HG02623 (cell line): ENCODE data around the gene GPC6.
"Not testable (repeated sequence)": the region's sequence is repeated elsewhere in the genome, so short reads cannot be mapped to it uniquely, and the experiment has no call there.

ENCODE experiments used
- ATAC-seq: cut with Tn5 transposase; IDR thresholded peaks from one replicate; pipeline ENCODE4 v1.9.1; 2021; ENCODE audit warnings: moderate library complexity; ENCODE audit not compliant: unreplicated experiment

The GPC6 gene

DNA sequence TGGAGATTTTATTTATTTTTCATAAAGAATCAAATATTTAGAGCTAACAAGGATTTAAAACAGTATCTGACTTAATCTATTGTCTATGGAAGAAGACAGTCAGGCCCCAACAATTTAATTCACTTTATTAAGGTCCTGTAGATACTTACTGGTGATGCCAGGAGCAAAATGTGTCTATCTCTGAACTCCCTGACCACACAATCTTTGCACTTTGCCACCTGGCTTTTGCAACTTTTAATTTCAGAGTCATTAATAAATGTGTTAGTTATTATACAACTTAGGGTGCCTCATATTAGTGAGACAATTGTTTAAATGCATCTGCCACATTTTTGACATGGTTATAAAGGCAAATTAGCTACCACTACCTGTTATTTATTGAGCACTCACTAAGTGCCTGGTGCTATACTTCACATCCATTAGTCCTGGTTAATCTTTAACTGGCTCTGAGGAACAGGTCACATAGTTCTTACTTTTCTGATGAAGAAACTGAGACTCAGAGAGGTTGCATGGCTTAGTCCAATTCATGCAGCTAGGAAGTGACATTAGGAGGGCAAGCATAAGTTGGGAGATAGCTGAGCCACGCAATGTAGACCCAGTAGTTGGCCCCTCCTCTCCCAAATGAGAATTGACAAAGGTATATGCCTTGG, 955.0 kb downstream of the GPC6 start:
- ATAC-seq = no peak

DNA sequence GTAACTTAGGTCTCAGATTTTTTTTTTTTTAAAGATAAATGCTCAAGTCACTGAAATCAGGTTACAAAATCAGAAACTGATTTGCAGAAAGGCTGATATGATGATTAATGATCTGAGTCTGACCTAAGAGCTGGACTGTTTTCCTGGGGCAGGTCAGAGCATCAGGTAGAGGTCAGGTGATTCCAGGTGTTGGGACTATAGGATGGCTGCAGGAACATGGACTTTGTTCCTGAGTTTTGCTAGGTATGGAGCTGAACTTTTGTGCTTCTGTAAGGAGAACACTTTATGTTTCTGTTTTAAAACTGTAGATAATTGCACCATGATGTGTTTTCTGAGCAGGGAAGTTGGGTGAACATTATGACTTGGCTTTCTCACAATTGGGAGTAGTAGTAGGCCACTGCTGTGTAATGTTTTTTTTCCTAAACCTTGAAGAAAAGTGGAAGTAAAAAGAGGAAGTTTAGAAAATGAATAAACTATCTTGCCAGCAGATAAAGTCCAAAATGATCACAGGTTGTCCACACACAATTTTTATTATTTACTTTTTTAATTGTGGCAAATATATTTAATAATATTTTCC, 955.7 kb downstream of the GPC6 start:
- ATAC-seq = no peak

DNA sequence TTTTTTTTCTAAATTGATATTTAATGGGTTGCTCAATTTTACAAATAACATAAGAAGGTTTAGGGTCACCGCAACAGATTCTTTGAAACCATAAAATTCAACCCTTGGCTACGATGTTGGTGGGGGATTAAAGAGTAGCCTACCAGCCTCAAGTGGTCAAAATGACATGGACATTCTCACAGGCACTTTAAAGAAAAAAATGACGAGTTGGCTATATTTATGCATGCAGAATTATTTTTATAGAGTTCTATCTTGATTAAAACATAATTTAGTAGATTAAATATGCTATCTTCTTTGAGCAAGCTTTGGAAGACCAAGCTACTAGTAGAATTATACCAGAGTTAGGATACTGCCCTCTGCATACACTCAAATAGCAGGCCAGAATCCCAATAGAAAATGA, 959.9 kb downstream of the GPC6 start:
- ATAC-seq = no peak

DNA sequence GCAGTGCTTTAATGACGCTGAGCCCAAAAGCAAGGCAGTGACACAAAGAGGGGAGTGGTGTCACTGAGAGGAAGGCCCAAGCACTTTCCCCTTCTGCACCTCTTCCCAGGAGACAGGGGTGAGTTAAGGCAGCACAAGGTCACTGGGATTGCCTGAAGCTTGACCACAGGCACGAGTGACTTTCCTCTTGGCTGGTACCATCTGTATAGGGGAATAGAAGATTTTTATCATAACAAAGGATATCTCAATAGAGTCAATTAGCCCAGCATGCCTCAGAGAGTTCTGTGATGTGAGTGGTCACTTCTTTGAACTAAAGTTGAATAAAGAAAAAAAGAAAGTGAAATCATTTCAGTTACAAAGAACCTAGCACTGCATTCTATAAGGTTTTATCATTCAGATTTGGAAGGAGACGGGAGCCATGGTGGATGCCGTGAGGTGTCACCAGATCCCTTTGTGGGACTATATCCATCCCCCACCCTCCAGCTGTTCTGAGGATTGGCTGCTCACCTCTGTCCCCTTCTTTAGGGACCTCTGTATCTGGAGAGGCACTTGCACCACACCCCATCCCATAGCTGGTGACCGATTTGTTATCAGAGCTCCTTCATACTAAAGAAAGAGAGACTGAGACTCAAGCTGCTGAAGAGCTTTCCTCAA, 961.7 kb downstream of the GPC6 start:
- no peak for ATAC-seq

DNA sequence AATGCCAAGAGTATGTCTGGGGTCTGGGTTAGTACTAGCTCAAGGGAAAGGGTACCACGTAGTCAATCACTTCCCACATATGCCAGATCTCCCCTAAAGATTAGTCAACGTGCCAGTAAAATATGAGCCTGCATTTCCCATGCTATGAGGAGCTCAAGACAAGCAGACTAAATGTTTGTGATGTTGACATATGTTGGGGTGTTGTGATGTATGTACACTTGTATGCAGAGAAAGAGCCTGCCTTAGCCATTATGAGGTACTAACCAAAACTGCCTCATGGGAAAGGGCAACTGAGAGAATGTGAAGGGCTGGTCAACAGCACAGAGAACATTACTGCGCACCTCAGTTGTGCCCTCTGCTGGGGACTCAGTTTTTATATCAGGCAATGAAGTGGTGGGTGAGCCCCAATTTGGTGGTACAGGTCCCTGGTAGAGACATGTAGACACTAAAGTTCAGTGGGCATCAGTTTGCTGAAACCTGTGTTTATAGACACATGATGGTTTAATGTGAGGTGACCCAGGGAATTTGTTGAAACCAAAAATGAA, 965.9 kb downstream of the GPC6 start:
- no peak for ATAC-seq

DNA sequence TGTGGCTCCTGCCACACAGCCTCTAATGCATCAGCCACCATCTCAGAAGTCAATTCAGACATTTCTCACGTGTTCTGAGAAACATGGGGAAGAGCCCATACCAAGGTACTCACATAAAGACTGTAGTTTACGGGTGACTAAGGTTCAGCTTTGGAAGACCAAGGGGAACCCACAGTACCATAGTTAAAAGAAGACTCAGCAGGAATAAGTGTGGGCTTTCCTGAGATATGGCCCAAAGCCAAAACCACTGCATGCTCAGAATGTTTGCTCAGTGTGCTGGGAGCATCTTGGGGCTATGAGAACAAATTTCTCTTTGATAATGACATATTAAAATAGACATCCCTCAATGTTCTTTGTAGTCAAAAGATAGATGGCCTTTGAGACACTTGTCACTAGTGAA, 969.1 kb downstream of the GPC6 start:
- no peak for ATAC-seq

DNA sequence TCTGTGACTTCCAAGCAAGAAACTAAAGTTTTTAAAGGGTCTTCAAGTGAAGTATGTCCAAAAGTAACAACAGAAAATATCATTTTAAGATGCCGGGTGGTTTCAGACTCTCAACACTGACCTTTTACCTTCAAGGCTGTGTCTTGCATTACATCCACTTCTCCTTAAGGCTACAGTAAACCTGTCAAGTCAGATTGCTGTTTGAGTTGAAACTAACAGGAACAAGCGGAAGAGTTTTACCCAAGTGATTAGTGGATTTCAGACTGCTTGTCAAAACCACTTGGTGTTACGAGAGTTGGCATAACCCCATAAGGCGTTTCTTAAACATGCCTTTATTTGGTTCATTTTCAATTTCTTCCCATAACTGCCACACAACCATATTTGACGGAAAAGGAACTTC, 969.8 kb downstream of the GPC6 start:
- no peak for ATAC-seq

DNA sequence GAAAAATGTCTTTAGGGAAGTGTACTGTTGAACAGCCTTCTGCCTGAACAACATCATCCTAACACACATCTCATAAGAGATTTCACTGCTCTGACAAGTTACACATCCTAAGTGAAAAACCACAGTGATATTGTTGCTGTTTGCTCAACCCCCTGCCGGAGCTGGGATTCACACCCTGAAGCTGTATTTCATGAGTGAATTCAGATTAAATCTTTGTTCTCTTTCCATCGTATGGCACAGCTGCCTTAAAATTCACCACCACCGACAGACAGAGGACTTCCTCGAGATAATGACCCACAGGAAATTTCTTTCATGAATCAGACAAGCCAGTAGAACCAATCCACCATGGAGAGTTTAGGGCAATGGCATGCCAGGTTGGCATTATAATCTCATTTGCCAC, 972.1 kb downstream of the GPC6 start:
- ATAC-seq = no peak

DNA sequence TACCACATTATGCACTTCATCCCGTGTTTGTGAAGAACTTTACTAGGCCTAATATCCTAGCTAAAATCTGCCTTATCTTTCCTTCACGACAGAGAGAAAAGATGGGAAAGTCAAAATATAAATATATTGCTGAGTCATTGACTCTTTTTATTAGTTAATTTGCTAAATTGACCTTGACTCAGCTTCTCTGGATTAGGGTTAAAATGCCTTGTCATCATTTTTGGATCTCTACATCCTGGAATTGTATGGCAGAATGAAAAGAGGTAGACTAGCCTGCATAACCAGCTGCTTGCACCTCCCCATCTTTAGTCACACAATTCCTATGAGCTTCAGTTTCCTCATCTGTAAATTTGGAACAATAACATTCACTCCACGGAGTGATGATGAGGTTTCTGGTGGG, 972.5 kb downstream of the GPC6 start:
- no peak for ATAC-seq

DNA sequence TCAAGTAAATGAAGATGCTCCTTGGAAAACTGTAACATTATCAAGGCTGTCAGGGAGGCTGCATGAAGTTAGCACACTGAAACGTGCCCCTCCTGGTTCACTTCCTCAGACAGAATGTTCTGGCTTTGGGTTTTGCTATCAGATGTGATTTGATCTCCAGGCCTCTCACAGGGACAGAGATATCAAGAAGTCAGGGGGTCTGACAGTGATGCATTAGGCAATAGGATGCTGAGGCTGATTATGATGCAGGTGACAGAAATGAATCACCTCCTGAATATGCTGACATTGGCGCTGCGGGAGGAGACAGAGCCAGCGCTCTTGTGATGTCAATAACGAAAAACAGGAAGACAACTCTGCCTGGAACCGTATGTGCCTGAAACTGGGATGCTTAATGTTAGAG, 974.4 kb downstream of the GPC6 start:
- no peak for ATAC-seq

DNA sequence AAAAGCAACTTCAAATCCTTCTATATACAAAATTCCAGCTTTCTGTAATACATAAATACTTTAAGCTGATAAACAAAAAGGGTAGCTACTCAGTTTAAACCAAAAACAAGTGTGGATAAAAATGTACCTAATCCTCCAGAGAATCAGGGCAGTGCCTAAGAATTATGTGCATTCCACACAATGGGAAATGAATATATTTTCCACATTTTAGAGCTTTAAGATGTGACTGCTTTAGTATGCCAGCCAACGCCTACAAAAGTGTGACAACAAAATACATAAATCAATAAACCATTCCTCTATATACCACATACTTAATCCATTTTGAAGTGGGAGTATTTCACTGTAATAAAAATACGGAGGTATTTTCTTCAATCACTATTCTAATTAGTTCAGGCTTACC, 977.6 kb downstream of the GPC6 start:
- no peak for ATAC-seq

DNA sequence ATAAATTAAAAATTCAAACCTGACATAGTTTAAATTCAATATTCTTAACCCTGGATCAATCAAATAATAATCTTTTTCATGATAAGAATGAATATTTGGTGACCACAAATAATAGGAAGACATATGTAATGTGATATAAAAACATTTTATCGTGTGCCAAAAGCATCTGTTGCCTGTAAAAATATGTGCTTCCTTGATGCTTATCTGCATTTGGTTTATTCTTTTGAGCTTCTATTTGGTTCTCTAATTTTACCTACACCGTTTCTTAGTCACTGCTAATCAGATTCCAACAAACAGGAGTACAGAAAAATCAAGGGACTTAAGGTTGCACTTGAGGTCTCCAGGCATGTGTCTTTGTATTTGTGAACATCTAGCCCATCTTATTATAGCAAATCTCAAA, 978.3 kb downstream of the GPC6 start:
- ATAC-seq = no peak

DNA sequence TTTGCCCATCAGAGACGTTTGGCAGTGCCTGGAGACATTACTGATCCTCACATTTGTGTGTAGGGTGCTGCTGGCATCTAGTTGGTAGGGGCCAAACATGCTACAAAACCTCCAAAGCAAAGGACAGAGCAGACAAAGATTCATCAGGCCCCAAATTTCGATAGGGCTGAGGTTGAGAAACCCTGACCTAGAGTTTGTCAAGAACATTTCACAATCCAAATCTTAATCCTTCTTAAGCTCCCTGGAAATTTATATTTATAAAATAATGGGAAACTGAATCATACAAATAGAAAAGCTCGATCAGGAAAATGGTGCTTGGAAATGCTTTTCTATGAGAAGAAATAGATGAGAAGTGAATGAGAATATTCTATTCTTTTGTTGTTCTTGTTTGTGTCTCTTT, 979.3 kb downstream of the GPC6 start:
- ATAC-seq = no peak

DNA sequence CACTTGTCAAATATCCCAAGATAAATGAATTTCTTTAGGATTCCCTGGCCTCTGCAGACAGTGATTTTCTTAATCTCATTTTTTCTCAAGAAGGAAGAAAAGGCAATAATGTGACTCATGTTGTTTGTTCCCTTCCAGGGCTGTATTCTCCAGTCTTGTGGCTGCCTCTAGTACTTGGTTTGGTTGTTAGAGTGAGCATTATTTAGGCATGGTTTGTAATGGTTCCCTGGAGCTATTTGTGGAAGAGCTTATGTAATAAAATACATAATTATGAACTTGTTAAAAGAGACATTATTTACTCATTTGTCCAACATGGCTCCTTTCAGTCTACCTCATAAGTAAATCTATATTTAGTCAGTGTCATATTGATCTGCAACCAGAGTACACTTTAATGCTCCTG, 982.5 kb downstream of the GPC6 start:
- ATAC-seq = no peak

DNA sequence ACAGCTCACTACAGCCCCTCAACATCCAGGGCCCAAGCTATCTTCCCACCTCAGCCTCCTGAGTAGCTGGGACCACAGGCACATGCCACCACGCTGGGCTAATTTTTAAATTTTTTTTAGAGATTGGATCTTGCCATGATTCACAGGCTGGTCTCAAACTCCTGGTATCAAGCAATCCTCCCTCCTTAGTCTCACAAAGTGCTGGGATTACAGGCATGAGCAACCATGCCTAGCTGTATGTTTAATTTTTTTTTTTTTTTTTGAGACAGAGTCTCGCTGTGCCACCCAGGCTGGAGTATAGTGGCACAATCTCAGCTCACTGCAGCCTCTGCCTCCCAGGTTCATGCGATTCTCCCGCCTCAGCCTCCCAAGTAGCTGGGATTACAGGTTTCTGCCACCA, 983.3 kb downstream of the GPC6 start:
- ATAC-seq = not testable (repeated sequence)

DNA sequence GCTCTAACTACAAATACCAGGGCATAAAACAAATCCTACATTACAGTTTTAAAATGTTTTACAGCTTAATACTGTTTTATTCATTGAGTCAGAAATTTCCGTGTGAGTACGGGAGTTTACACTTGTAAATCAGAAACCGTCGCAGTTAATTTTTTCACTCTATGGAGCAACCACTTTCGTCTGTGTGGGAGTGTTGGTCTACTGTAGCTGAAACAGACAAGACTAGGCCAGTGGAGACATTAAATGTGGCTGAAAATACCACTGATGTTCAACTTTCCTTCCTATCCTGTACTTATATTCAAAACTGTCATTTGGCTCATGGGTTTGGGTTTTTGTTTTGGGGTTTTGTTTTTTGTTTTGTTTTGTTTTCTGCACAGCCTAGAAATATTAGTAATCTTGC, 984.2 kb downstream of the GPC6 start:
- ATAC-seq = no peak

DNA sequence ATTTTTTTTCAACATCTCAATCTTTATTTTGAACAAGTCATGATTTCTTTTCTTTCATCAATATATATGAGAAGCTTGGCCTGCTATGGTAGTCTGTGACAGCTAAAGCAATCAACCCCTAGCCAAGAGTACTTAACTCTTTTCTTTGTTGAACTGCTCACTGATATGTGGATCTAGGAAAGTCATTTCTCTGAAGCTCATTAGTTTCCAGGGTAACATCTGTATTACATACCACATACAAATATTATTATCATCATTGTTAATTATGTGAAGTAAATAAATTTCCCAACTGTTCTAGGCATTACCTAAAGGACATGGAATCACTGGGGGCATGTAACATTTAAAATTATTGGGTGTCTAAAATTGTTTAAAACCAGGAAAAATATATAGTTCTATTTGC, 985.6 kb downstream of the GPC6 start:
- no peak for ATAC-seq

DNA sequence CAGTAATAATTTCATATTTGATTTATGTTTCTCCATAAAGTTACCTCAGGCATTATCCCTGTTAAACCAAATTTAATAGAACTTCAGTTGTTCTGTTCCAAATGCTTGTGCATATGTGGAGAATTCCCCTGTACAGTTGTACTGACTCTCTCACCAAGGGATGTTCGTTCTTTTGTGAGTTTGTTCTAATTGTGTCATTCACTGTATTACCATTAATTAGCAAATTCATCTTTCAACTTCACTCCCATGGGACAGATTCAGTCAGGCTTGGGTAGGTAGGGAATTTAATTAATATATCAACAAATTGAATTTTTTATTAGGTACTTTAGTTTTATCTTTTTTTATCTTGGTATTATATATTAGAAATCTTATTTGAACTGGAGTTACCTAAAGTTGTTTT, 987.5 kb downstream of the GPC6 start:
- no peak for ATAC-seq

DNA sequence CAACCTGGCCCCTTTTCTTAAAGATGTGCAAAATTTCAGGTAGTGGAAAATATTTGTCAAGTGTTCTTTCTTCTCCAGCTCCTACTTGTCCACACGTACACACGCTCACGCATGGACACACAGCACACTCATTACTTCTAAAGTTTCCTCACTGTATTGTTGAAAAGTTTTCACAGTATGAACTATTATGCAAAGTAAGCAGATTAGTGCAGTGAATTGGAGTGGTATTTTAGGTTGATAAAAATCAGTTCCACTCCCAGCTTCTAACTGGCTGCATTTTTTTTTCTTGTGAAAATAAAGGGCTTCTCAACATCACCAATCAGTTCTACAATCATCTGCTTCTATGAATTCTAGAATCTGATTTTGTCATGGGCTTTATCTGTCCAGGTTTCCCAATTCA, 988.4 kb downstream of the GPC6 start:
- no peak for ATAC-seq

DNA sequence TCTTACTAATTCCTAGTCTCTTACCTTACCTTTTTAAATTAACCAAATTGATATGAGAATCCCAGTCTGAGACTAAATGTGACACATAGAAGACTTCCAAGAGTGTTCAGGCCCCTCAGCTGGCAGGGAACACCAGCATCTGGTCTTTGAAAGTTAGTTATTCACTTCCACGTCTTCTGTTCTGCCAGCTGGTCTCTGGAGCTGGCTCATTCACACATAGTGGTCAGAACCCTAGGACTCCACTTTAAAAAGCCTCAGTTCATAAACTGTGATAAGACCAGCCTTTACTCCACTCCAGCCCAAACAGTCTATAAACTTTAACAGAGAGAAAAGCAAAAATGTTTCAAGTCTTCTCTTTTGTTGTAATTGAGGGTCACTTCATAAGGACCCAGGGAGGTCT, 989.9 kb downstream of the GPC6 start:
- no peak for ATAC-seq

DNA sequence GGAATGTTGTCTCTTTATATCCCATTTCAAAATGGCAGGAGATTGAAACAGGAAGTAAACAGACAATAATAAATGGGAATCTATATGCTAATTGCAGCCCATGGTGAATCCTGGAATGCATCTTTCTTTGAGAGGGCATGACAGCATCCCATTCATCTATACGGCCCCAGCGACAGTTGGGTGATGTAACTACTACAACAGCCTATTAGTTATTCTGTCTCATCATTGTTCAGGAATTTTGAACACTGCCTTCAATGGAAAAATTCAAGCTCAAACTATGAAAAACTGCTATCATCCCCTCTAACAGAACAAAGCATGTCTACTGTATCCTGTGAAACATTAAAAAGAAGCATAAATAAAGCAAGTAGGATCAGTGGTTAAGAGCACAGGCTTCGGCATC, 990.8 kb downstream of the GPC6 start:
- no peak for ATAC-seq

DNA sequence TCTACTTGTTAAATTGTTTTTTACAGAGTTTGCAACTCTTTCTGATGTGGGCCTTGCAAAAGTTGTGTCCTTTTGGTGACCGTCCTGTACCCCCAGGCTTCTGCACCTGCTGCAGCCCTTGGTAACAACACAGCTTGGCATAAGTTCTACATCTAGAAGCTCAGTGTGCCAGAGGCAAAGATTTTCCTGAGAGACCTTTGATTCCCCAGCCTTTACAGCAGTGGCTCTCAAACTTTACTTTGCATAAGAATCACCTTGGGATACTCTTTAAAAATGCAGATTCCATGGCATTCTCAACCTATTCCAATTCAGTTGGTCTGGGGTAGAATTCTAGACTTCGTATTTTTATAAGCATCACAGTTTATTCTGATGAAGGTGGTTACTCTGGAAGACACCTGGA, 991.9 kb downstream of the GPC6 start:
- ATAC-seq = no peak

DNA sequence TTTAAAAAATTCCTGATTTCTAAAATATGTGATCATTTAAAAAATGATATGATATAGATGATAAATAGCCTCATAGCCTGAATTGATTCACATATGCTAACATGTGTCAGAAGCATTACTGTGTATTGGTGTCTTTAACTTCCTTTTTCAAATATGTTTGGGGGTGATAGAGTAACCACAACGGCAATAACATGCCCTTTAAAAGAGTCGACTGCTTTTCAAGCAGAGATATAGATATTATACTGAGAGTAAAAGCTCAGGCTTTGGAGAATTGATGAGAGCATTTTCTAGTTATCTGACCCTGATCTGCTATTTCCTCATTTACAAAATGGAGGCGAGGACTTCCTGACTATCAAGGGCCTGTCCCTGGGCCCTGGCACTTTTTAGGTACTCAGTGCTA, 992.3 kb downstream of the GPC6 start:
- no peak for ATAC-seq
